Ammon's horn (tissue), 1 donor: ENCODE data around the gene EGLN3.
"Not testable (repeated sequence)": the region's sequence is repeated elsewhere in the genome, so short reads cannot be mapped to it uniquely, and the experiment has no call there.

Experiments used
- DNase-seq: peaks from one replicate; pipeline ENCODE4 v3.0.0-alpha.2; 2016; ENCODE audit warnings: low spot score

EGLN3 gene

DNA sequence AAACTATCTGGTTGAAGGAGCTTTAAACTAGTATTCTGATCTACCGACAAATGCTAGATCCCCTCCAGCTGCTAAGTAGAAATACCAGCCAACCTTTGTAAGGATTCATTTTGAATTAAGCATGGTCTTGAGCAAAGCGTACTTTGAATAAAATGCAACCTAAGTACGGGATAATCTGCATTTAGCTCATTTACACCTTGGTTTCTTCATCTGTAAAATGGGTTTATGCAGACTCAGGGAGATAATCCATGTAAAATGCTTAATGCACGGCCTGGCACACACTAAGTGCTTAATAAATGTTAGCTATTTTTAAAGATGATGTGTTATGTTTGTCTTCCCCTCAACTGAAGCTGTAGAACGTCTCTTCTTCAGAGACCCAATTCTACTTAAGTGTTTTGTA is 15.9 kb downstream of the EGLN3 start:
- DNase-seq, result no peak

DNA sequence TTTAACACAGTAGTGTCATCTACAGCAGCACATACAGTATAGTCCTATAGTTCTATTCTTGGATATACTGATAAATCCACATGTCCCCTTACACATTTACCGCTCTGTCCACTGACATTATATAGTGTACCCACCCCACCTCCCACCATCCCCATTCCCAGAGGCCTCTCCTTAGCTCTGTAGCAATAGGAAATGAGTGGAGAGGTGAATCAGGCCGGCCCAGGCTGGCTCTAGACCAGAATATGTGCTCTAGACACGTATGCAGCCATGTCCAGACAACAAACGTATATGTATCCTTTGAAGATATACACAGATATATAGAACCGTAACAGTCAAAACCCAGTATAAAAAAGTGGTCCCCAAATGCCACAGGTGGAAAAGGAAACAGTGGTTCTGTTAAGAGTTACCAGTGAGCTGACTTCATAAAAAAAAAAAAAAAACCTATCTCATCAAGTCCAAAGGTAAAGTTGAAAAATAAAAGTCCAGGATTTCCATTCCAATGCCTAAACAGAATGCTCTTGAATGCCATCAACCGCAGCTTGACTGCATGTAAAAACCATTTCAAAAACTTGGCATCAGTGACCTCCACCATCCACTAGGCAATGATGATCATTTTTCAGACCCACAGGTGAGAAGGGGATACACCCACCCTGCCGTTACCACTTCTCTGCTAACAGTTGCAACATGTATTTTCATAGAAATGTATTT is 16.7 kb downstream of the EGLN3 start:
- no peak for DNase-seq

DNA sequence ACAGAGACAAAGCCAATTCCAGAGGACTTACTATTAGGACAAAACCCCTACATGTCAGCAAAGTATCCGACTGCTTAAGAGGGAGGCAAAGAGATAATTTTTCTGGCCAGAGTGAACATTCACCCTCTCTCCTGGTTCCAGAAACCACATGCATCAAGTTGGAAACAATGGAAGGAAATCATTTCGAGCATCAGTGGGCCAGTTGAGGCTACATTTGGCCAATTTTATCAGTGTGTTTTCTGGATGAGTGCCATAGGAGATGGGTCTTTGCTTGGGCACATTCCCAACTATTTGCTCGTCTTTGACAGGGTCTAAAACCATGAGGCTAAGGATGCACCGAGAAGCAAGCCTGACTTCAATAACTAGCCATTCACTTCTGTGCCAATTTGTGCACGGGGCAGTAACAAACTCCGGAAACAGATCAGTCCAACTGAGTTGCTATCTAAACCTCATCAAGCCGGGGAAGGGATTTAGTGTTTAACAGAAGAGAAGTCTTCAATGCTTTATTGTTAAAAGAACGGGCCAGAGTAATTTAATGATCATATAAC is 17.4 kb downstream of the EGLN3 start:
- no peak for DNase-seq

DNA sequence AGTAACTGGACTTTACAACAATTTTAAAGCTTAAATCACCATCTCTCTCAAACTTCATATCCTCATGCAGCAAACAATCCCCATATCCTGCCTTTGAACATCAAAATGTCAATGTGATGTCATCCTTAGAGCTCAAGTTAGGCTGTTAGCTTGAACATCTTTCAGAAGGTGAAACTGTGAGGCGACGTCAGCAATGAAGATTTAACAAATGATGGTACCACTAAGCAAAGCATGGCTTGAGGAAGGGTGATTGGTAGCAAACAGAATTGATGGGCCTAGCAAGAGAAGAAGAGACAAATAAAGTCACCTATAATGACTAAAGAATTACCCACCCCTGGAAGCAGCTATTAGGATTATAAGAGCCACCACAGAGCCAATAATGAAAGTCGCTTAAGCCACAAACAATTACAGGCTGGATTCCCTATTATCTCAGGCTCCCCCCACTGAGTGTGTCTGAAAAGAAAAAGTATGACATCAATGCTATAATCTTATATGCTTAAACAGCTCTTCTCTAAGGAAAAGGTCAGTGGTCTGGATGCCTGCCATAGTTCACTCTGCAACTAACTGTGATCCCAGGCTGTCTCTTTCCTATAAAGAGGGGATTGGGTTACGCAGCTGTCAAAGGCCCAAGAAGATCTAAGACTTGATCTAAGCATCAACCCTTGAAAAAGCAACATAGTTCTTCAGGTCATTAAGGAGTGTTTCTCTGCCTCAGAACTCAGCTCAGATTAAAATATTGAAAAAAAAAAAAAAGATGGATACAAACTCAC is 18.1 kb downstream of the EGLN3 start:
- no peak for DNase-seq

DNA sequence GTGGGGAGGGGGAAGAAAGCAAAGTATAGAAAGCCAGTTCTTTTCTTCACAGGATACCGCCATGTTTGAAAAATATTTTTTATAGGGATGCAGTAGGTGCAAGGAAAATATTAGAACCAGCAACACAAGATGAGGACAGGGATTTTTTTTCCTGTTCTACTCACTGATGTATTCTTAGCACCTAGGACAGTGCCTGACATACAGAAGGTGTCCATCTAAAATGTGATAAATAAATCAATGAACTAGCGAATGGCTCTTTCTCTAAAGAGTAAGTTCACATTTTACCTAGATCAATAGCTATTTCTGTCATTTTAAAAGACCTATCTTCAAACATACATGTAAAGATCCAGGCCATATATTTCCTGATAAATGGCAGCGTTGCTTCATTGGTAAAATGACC is 18.8 kb downstream of the EGLN3 start:
- no peak for DNase-seq

DNA sequence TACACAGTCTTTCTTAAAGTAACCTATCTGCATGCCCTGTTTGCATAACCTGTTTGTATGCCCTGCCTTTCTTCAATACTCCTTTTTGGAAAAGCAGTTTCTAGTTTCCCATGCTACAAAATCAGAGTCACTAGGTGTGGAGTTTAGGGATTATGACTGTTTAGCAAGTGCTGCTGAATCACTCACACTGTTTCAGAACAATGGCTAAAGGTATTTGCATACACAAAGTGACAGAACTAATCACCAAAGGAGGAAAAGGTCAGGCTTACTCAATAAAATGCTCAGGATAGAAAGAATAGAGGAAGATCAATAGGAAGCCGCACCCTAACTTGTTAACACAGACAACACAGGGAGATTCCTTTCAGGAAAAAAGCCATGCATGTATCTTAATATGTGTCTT is 19.4 kb downstream of the EGLN3 start:
- DNase-seq, result no peak

DNA sequence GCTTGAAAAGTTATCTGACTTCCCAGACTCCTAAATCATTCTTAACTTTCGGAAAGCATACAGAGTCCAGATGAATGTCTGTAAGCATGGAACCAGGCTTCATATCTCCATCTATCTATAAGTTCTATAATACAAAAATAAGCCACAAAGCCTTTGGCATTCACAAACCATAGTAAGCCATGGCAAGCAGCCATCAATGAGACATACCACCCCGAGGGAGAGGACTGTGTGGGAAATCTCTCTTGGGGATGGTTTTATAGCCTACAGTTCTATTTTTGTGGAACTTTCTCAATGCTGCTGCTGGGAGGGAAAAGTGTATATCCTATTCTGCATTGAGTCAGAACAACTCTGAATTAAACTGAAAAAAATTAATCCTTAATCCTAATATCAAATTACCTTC is 20.4 kb downstream of the EGLN3 start:
- no peak for DNase-seq

DNA sequence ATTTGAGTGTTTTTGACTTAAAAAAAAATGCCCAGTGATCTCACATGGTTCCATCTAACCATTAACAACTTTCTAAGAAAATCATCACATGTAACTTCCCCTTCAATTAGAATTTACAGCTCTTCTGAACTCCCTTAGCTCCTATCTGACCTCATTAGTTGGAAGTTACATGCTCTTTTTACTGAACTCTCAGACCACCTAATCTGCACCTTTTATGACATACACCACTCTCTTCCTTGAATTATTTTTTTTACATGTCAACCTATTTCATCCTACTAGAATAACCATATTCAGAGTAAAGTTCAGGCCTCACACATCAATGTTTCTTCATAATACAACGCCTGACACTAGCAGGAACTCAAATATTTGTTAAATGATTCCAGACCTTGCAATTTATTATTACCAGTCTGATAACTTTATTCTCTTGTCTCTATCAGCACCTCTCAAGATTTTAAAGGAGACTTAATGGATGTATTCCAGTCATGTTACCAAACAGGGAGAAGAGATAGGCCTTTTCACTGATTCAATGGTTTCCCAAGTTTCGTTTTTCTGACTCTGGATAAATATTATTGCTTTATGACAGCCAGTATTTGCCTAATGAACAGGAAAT is 21.0 kb downstream of the EGLN3 start:
- DNase-seq, result no peak

DNA sequence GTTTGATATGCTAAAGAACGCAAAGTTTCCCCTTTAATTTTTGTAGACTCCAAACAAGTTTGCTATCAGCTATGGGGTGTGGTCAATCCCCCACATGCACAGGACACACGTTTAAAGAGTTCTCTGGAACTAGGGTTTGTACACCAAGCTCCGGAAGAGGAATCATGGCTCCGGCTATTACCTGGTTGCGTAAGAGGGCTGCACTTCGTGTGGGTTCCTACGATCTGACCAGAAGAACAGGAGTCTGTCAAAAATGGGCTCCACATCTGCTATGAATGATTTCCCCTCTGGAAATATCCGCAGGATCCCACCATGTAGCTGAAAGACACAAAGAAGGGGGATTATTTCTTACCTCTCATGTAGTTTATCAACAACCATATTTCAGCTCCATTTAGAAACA is 22.0 kb downstream of the EGLN3 start:
- DNase-seq, result no peak

DNA sequence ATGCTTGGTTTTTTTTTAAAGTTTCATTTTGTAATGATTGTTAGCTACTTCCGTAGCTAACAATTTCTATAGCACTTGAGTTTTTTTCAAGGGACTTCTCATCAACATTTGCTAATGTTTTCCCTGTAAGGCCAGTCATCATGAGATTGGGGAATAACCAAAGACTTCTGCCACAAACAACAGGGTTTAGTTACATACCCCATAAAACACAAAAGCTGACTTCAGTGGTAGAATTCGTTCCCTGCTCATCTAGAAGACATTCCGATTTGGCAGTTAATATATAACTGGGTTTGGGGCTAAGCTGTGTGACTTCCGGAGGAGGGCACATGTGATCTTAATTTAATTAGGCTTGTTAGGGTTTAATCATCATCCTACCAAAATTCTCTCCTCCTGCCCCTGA is 22.9 kb downstream of the EGLN3 start:
- DNase-seq, result no peak

DNA sequence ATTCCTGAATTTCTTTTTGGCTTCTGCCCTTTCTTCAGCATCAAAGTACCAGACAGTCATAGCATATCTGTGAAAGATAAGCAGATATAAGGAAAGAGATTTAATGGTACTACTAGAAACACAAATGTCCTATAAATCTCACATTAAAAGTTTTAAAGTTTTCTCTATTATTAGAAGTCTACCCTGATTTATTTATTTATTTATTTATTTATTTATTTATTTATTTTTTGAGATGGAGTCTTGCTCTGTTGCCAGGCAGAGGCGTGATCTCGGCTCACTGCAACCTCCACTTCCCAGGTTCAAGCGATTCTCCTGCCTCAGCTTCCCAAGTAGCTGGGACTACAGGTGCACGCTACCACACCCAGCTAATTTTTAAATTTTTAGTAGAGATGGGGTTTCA is 23.9 kb downstream of the EGLN3 start:
- not testable (repeated sequence) for DNase-seq

DNA sequence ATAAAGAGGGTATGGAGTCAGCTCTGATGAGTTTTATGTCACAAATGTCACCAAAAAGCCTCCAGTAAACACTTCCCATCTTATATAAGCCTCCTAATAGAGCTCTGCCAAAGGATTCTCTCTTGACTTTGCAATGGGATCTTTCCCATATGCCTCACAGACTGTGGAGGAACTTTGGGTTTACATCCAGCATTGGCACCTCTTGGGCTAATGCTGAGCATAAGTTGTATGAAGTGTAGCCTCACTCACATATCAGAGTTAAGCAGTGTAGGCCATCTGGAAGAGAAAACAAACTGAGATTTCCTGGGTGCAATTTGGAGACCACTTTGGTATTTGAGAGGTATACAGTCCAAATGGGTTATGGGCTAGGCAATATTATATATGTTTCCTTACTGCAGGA is 24.9 kb downstream of the EGLN3 start:
- DNase-seq, result no peak

DNA sequence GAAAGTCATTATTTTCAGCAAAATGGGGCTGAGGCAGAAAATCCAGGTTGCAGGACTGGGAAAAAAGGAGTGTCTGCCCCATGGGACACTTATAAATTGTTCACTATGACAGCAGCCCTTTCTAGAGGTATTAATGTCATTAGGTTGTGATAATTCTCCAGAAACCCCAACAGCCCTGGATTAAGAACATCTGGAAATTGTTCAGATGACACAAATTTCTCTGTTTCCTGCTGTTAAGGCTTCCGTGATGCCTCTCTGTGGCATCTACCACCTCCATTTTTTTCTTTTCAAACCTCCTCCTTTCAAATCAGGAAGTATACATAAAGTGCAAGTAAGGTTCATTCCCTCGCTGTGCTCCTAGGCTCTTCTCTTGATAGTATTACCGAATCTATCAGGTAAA is 25.6 kb downstream of the EGLN3 start:
- no peak for DNase-seq

DNA sequence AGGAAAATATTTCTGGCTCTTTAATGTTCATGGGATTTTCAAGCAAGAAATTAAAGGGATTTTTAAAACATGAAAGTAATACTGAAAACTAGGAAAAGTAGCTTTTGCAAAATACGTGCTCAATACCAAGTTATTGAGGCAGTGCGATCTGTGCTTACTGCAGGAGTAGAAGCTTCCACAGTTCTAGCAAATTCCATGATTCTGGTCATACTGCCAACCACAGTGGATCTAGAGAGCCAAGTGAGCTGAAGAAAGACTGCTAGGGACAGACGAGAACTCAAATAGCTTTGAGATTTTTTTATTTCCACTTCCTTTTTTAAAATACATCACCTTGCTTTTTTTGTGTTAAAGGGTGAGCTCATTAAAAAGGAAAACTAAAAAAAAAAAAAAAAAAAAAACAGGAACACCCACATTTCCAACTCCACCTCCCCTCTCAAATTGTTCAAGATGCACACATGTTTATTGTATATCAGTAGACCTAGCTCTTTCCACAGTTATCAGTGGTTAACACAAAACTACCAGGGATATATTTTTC is 26.2 kb downstream of the EGLN3 start:
- DNase-seq, result no peak

DNA sequence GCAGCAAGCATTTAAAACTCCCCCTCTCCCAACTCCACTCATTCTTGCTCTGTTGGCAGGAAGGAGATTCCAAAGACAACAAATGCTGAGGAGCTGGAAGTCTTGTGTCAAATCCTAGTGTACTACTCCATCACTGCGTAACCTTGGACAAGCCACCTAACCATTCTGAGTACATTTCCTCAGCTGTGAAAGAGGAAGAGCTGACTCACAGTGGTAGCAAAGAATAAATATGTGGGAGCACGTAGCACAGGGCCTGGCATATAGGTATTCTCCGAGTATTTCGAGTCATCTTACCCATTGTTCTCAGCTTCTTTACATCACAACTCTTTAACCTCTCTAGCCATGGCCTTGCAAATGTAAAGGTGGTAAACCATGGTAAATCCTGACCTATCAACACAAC is 28.7 kb downstream of the EGLN3 start:
- DNase-seq, result no peak

DNA sequence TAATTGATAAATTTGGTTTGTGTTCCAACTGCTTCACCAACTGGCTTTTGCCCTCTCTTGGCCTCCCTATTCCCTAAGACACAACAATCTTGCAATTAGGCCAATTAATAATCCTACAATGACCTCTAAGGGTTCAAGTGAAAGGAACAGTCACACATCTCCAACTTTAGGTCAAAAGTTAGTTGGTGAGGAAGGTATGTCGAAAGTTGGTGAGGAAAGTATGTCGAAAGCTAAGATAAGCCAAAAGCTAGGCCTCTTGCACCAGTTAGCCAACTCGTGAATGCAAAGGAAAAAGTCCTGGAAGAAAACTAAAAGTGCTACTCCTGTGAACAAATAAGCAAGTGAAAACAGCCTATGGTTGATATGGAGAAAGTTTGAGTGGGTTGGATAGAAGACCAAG is 32.6 kb downstream of the EGLN3 start:
- DNase-seq, result no peak

DNA sequence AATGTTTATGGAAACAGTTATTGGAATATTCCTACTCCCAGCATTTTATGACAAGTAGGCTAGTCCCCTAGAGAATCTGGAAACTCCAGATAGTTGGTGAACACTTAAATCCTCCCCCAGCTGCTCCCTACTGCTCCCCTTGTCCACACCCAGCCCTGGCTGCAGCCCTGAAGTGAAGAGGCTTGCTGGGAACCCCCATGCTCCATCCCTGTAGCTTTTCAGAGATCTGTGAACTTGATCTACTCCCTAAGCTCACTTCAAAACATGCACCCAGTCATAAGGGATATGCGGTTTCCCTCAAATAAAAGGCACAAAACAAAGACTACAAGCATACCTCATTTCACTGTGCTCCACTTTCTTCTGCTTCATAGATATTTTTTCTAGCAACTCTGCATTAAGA is 33.2 kb downstream of the EGLN3 start:
- DNase-seq, result no peak

DNA sequence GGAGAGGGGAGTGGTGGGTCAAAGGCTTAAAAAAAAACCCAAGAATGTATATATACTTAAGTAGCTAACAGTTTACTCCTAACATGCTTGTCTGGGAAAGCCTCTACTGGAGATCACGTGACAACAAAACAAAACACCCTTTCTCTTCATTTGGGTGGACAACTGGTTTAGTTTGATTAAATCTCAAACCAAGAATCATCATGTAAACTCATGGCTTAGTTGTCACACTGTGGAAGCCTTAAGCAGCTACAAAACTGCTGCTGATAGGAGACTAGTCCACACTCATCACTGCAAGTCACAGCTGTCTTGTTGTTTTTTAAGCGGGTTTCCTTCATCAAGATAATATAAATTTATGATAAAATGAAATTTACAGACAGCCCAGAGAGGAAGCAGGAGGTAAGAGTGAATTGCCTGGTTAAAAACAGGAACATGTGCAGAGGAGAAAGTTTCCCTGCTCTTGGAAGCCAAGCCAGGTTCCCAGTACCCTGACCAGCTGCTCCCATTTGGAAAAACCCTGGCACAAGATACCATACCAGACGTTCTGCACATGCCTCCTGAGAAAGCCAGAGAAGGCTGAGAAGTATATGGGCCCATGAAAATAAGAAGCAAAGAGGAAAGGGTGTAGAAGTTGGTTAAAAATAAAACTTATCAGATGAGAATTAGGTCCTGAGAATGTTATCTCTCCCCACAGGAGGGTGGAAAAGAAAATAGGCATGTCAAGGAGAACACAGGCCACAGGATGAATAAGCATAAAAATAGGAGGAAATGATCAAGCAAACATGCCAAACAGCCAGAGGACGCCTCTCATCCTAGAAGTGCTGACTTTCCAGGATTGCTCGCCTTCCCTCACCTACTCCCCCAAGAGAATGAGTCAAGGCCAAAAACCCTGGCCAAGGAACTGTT is 34.0 kb downstream of the EGLN3 start:
- no peak for DNase-seq

DNA sequence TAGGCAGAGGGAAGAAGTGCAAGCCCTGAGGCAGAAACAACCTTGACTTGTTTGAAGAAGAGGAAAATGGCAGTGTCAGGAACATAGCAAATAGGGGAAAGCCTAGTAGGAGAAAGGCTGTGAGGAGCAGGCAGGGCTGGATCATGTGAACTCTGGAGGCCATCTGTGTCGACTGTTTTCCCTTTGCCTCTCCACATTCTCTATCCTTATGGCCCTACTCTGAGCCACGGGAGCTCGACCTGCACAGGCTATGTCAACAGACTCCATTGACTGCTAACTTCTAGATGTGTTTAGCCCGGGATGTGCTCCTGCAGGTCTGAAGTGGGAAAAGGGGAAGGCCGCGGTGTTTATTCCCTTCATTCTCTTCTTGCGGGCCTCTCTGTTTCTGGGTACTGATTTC is 35.2 kb downstream of the EGLN3 start:
- DNase-seq, result no peak

DNA sequence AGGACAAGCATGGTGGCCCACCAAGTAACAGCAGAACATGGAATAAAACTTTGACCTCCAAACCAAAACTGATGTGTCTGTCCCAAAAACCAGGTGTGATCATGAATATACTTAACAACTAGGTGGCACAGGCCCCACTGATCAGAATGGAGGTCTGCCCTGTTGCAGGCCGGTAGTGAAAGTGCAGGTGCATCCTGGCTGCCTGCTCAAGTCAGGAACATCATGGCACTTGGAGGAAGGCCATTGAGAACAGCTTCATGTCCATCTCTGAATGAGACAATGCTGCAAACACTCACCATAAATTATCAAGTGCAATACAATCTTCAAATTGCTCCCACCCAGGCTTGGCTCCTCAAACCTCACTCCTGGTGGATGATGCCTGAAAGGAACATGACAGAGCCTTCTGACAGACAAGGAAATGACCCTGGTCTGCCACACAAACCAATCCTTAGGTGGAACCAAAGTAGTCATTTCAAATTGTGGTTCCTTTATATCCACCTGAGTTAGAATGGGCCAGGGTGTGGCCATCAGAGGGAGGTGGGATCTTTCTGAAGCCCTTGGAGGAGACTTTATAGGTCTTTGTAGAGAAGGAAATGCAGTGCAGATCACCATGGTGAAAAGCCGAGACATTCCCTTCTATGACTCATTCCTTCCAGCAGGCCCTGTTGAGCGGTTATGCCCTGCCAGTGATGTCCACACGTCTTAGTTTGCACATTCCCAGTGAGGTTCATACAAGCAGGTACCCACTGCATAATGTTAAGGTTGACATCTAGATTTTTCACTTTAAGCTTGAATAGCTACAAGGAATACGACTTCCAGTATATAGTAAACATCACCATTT is 36.0 kb downstream of the EGLN3 start:
- no peak for DNase-seq

DNA sequence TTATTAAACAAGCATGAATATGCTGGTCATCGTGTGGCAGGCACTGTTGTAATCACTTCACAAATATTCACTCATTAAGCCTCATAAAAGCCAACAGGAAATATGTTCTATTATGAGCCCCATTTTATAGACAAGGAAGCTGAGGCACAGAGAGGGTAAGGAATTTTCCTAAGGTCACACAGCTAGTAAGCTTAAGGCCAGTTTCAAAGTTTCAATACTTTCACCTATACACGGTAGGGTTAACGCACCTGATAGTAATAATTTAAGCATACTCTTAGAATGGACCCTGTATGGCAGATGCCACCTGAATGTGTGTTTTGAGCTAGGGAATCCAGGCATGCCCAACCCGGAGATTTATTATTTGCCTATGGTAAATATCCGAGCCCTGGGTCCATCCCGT is 39.8 kb downstream of the EGLN3 start:
- DNase-seq, result no peak
